ENCODE data around the gene NKPD1. TPM values are rescaled to one million over a fixed set of nuclear protein-coding genes. Genes with fewer than 3 reads are reported as not detected.

Gene NKPD1
- total RNA-seq (2014; rRNA removed; shearing (Covaris generic); ENCODE audit: low replicate concordance): not detected in 2 replicates

GRCh38 chr19:45160870-45161737 is at the start of gene NKPD1:
TSS of gene NKPD1 (minus strand) at chr19:45160982. CDS start at chr19:45160150, 832 bp downstream.
- in situ Hi-C loops (cut with HindIII; ENCODE audit: low pct_unique_long_range_greater_than_20kb, low sequenced_read_pairs): no loop called here
- DNase-seq (ENCODE audit: low read depth): no peak

- DNase-seq (ENCODE audit: low read depth): no peak
- in situ Hi-C loops (cut with HindIII; ENCODE audit: low pct_unique_long_range_greater_than_20kb, low sequenced_read_pairs): no loop called here
Measured at GRCh38 chr19:45206328-45206727, 45.5 kb upstream of the NKPD1 start.

- in situ Hi-C loops (cut with HindIII; ENCODE audit: low pct_unique_long_range_greater_than_20kb, low sequenced_read_pairs): no loop called here
- DNase-seq (ENCODE audit: low read depth): no peak
Measured at GRCh38 chr19:45205810-45206209, 45.0 kb upstream of the NKPD1 start.

- DNase-seq (ENCODE audit: low read depth): no peak
- in situ Hi-C loops (cut with HindIII; ENCODE audit: low pct_unique_long_range_greater_than_20kb, low sequenced_read_pairs): no loop called here
Measured at GRCh38 chr19:45202637-45203036, 41.9 kb upstream of the NKPD1 start.

GRCh38 chr19:45200568-45200967 is 39.8 kb upstream of the NKPD1 start:
- DNase-seq (ENCODE audit: low read depth): no peak
- in situ Hi-C loops (cut with HindIII; ENCODE audit: low pct_unique_long_range_greater_than_20kb, low sequenced_read_pairs): no loop called here

- in situ Hi-C loops (cut with HindIII; ENCODE audit: low pct_unique_long_range_greater_than_20kb, low sequenced_read_pairs): no loop called here
- DNase-seq (ENCODE audit: low read depth): no peak
Measured at GRCh38 chr19:45195764-45196163, 35.0 kb upstream of the NKPD1 start.

- no peak for DNase-seq (ENCODE audit: low read depth)
- in situ Hi-C loops (cut with HindIII; ENCODE audit: low pct_unique_long_range_greater_than_20kb, low sequenced_read_pairs): no loop called here
Measured at GRCh38 chr19:45191375-45191774, 30.6 kb upstream of the NKPD1 start.

GRCh38 chr19:45189971-45190370 is 29.2 kb upstream of the NKPD1 start:
- in situ Hi-C loops (cut with HindIII; ENCODE audit: low pct_unique_long_range_greater_than_20kb, low sequenced_read_pairs): no loop called here
- no peak for DNase-seq (ENCODE audit: low read depth)

- in situ Hi-C loops (cut with HindIII; ENCODE audit: low pct_unique_long_range_greater_than_20kb, low sequenced_read_pairs): no loop called here
- no peak for DNase-seq (ENCODE audit: low read depth)
Measured at GRCh38 chr19:45187421-45188100, 26.8 kb upstream of the NKPD1 start.

GRCh38 chr19:45186509-45187334 is 25.9 kb upstream of the NKPD1 start:
- in situ Hi-C loops (cut with HindIII; ENCODE audit: low pct_unique_long_range_greater_than_20kb, low sequenced_read_pairs): no loop called here
- no peak for DNase-seq (ENCODE audit: low read depth)

- DNase-seq (ENCODE audit: low read depth): no peak
- in situ Hi-C loops (cut with HindIII; ENCODE audit: low pct_unique_long_range_greater_than_20kb, low sequenced_read_pairs): no loop called here
Measured at GRCh38 chr19:45184115-45184514, 23.3 kb upstream of the NKPD1 start.

- in situ Hi-C loops (cut with HindIII; ENCODE audit: low pct_unique_long_range_greater_than_20kb, low sequenced_read_pairs): no loop called here
- no peak for DNase-seq (ENCODE audit: low read depth)
Measured at GRCh38 chr19:45182758-45183157, 22.0 kb upstream of the NKPD1 start.

GRCh38 chr19:45180936-45181335 is 20.2 kb upstream of the NKPD1 start:
- in situ Hi-C loops (cut with HindIII; ENCODE audit: low pct_unique_long_range_greater_than_20kb, low sequenced_read_pairs): no loop called here
- no peak for DNase-seq (ENCODE audit: low read depth)

GRCh38 chr19:45179892-45180370 is 19.1 kb upstream of the NKPD1 start:
- in situ Hi-C loops (cut with HindIII; ENCODE audit: low pct_unique_long_range_greater_than_20kb, low sequenced_read_pairs): no loop called here

GRCh38 chr19:45179072-45179891 is 18.5 kb upstream of the NKPD1 start:
- in situ Hi-C loops (cut with HindIII; ENCODE audit: low pct_unique_long_range_greater_than_20kb, low sequenced_read_pairs): no loop called here
- DNase-seq (ENCODE audit: low read depth): no peak

More at GRCh38 chr19:45179892-45180370, 19.1 kb upstream of the NKPD1 start:
- no peak for DNase-seq (ENCODE audit: low read depth)

GRCh38 chr19:45178262-45179071 is 17.7 kb upstream of the NKPD1 start, which contains the start of gene BLOC1S3:
TSS of gene BLOC1S3 (plus strand) at chr19:45178784. CDS start at chr19:45179297, 513 bp downstream.
- in situ Hi-C loops (cut with HindIII; ENCODE audit: low pct_unique_long_range_greater_than_20kb, low sequenced_read_pairs): no loop called here
- DNase-seq (ENCODE audit: low read depth): peak; percentile 100

GRCh38 chr19:45177817-45178261 is 17.1 kb upstream of the NKPD1 start, which contains the start of gene TRAPPC6A:
TSS of gene TRAPPC6A (minus strand) at chr19:45178237. CDS start at chr19:45178218, 19 bp downstream.
- DNase-seq (ENCODE audit: low read depth): no peak
- in situ Hi-C loops (cut with HindIII; ENCODE audit: low pct_unique_long_range_greater_than_20kb, low sequenced_read_pairs): no loop called here
